Measurements from ENCODE around the gene TOGARAM2.

TOGARAM2 gene

GRCh38 chr2:29006980-29007301, 25.8 kb downstream of the TOGARAM2 start:
- ChIA-PET CTCF (no interaction called here), POLR2A (no interaction called here)
- TF ChIP-seq FOXA1 (IDR thresholded peaks at IDR 0.05) (no peak), CTBP1 (IDR thresholded peaks at IDR 0.05; ENCODE audit: borderline replicate concordance) (no peak), ZNF384 (IDR thresholded peaks at IDR 0.05) (no peak), ELF4 (IDR thresholded peaks at IDR 0.05) (no peak), FOXK2 (IDR thresholded peaks at IDR 0.05) (no peak), SUZ12 (IDR thresholded peaks at IDR 0.05) (no peak), HDGF (IDR thresholded peaks at IDR 0.05; ENCODE audit: borderline replicate concordance) (no peak), BHLHE40 (IDR thresholded peaks at IDR 0.05; ENCODE audit: borderline replicate concordance) (no peak)
- DNase-seq (ENCODE audit: extremely low spot score), result no peak

GRCh38 chr2:29009270-29009669, 28.2 kb downstream of the TOGARAM2 start:
- DNase-seq (ENCODE audit: extremely low spot score), result no peak
- POLR2A ChIA-PET, result no interaction called here
- CTCF ChIA-PET, result no interaction called here
- no peak for TF ChIP-seq NFRKB (IDR thresholded peaks at IDR 0.05)

GRCh38 chr2:29009711-29010677, 28.9 kb downstream of the TOGARAM2 start:
- no peak for DNase-seq (ENCODE audit: extremely low spot score)
- no peak for TF ChIP-seq ZNF384 (IDR thresholded peaks at IDR 0.05)
- no peak for TF ChIP-seq LEF1 (IDR thresholded peaks at IDR 0.05; ENCODE audit: borderline replicate concordance)
- no peak for TF ChIP-seq L3MBTL2 (conservative IDR thresholded peaks at IDR 0.05)
- no peak for TF ChIP-seq CTBP1 (IDR thresholded peaks at IDR 0.05; ENCODE audit: borderline replicate concordance)
- POLR2A ChIA-PET, result no interaction called here
- CTCF ChIA-PET, result no interaction called here

- CTCF ChIA-PET, result no interaction called here
- no peak for DNase-seq (ENCODE audit: extremely low spot score)
- TF ChIP-seq TARDBP (IDR thresholded peaks at IDR 0.05), result no peak
- TF ChIP-seq CTBP1 (IDR thresholded peaks at IDR 0.05; ENCODE audit: borderline replicate concordance), result no peak
- POLR2A ChIA-PET, result no interaction called here
These were observed 29.8 kb downstream of the TOGARAM2 start for GRCh38 chr2:29010946-29011345.

- POLR2A ChIA-PET, result no interaction called here
- DNase-seq (ENCODE audit: extremely low spot score), result no peak
- CTCF ChIA-PET, result no interaction called here
- no peak for TF ChIP-seq FOXK2 (IDR thresholded peaks at IDR 0.05)
- no peak for TF ChIP-seq FOXA1 (IDR thresholded peaks at IDR 0.05)
- TF ChIP-seq NFRKB (IDR thresholded peaks at IDR 0.05), result no peak
- no peak for TF ChIP-seq L3MBTL2 (conservative IDR thresholded peaks at IDR 0.05)
- no peak for TF ChIP-seq SP1 (IDR thresholded peaks at IDR 0.05)
- TF ChIP-seq CTBP1 (IDR thresholded peaks at IDR 0.05; ENCODE audit: borderline replicate concordance), result no peak
- TF ChIP-seq SUZ12 (IDR thresholded peaks at IDR 0.05), result no peak
- TF ChIP-seq TARDBP (IDR thresholded peaks at IDR 0.05), result no peak
- TF ChIP-seq BHLHE40 (IDR thresholded peaks at IDR 0.05; ENCODE audit: borderline replicate concordance), result no peak
- no peak for TF ChIP-seq FOXM1 (IDR thresholded peaks at IDR 0.05; ENCODE audit: borderline replicate concordance)
- no peak for TF ChIP-seq ZNF384 (IDR thresholded peaks at IDR 0.05)
- TF ChIP-seq ELF4 (IDR thresholded peaks at IDR 0.05), result no peak
- no peak for TF ChIP-seq HDGF (IDR thresholded peaks at IDR 0.05; ENCODE audit: borderline replicate concordance)
- TF ChIP-seq ARNT (IDR thresholded peaks at IDR 0.05), result no peak
- no peak for TF ChIP-seq LEF1 (IDR thresholded peaks at IDR 0.05; ENCODE audit: borderline replicate concordance)
- TF ChIP-seq PKNOX1 (IDR thresholded peaks at IDR 0.05), result no peak
These were observed 30.4 kb downstream of the TOGARAM2 start for GRCh38 chr2:29011418-29012060.

- ChIA-PET POLR2A (no interaction called here), CTCF (no interaction called here)
These were observed 31.1 kb downstream of the TOGARAM2 start for GRCh38 chr2:29012211-29012681.

More at GRCh38 chr2:29012211-29012681, 31.1 kb downstream of the TOGARAM2 start:
- no peak for DNase-seq (ENCODE audit: extremely low spot score)
- TF ChIP-seq PKNOX1 (IDR thresholded peaks at IDR 0.05), result no peak
- no peak for TF ChIP-seq FOXM1 (IDR thresholded peaks at IDR 0.05; ENCODE audit: borderline replicate concordance)
- TF ChIP-seq CTBP1 (IDR thresholded peaks at IDR 0.05; ENCODE audit: borderline replicate concordance), result no peak
- TF ChIP-seq ARNT (IDR thresholded peaks at IDR 0.05), result no peak
- TF ChIP-seq FOXK2 (IDR thresholded peaks at IDR 0.05), result no peak
- TF ChIP-seq HDGF (IDR thresholded peaks at IDR 0.05; ENCODE audit: borderline replicate concordance), result no peak
- no peak for TF ChIP-seq LEF1 (IDR thresholded peaks at IDR 0.05; ENCODE audit: borderline replicate concordance)
- no peak for TF ChIP-seq SUZ12 (IDR thresholded peaks at IDR 0.05)
- no peak for TF ChIP-seq ZNF384 (IDR thresholded peaks at IDR 0.05)
- no peak for TF ChIP-seq SP1 (IDR thresholded peaks at IDR 0.05)
- TF ChIP-seq FOXA1 (IDR thresholded peaks at IDR 0.05), result no peak
- TF ChIP-seq ELF4 (IDR thresholded peaks at IDR 0.05), result no peak
- no peak for TF ChIP-seq TARDBP (IDR thresholded peaks at IDR 0.05)
- no peak for TF ChIP-seq NFRKB (IDR thresholded peaks at IDR 0.05)
- TF ChIP-seq BHLHE40 (IDR thresholded peaks at IDR 0.05; ENCODE audit: borderline replicate concordance), result no peak
- no peak for TF ChIP-seq L3MBTL2 (conservative IDR thresholded peaks at IDR 0.05)

Measured in HEK293T (cell line).